ENCODE data around the gene SLC9A9. TPM values are rescaled to one million over a fixed set of nuclear protein-coding genes. Genes with fewer than 3 reads are reported as not detected.

The SLC9A9 gene
- total and polyA plus RNA-seq, 10 of the 15 experiments (the other 5 are each of a cell fraction or from before 2014, with no cell fraction given), result 3.5 to 14.2 (median 9.3) TPM

- H2AFZ ChIP-seq (ENCODE audit: control insufficient read depth, low read depth, low read length), result no peak overlapping the region
- DNase-seq (ENCODE audit: low read depth, low spot score), result no peak
- H3K4me1 ChIP-seq (ENCODE audit: control insufficient read depth, insufficient read depth, low read length), result no peaks in the 10 kb centered on the region
- no peak overlapping the region for H3K9ac ChIP-seq (ENCODE audit: control insufficient read depth, insufficient read depth, low read length)
- no TSS peak for BruUV-seq (replicated peaks)
- SMC1A ChIA-PET (ENCODE audit: uncharacterized antibody, unreplicated experiment), result no interaction called here
- TF ChIP-seq CBFB (IDR thresholded peaks at IDR 0.05; ENCODE audit: low read depth) (no peak), CHD1 (IDR thresholded peaks at IDR 0.05; ENCODE audit: low read depth, low read length) (no peak), YY1 (IDR thresholded peaks at IDR 0.05; ENCODE audit: low read depth, low read length) (peak; percentile 92)
- POLR2A ChIA-PET, result no interaction called here
- 83% methylated on average over 3 of the region's 3 CpGs for WGBS (ENCODE audit: insufficient coverage, insufficient replicate concordance, low lambda C conversion rate, missing lambda C conversion rate)
- H3K4me2 ChIP-seq (ENCODE audit: control insufficient read depth, insufficient read depth), result no peak overlapping the region
- RAD21 ChIA-PET (ENCODE audit: unreplicated experiment), result no interaction called here
- intact Hi-C loops (cut with micrococcal nuclease; ENCODE audit: unreplicated experiment) (no loop called here), in situ Hi-C loops (cut with MboI) (no loop called here)
- no peak for FAIRE-seq
- H3K9me3 ChIP-seq (replicated peaks; ENCODE audit: control insufficient read depth, insufficient read depth, low read length), result no peaks in the 10 kb centered on the region
- no peaks in the 10 kb centered on the region for H3K79me2 ChIP-seq (ENCODE audit: control insufficient read depth, insufficient read depth, low read length)
- no peak overlapping the region for H3K27ac ChIP-seq (ENCODE audit: control insufficient read depth, insufficient read depth)
- H3K27me3 ChIP-seq (replicated peaks in 1 of 2; ENCODE audit: control insufficient read depth in 2 of 2, insufficient read depth in 2 of 2, low read length in 1 of 2), result no peaks in the 10 kb centered on the region
- H4K20me1 ChIP-seq (ENCODE audit: control insufficient read depth, insufficient read depth), result no peaks in the 10 kb centered on the region
- CTCF ChIA-PET, result interaction anchor here (0.6 kb wide), 1 partner anchor 262 kb away, joined by 3 read pairs; no protein-coding TSS in a partner anchor
- no peak overlapping the region for H3K4me3 ChIP-seq
- H3K36me3 ChIP-seq (ENCODE audit: control insufficient read depth in 2 of 2, insufficient read depth in 2 of 2, low read length in 1 of 2), result no peaks in the 10 kb centered on the region
- no peak for ATAC-seq
Observed at GRCh38 chr3:143497382-143497781, 350.9 kb downstream of the SLC9A9 start.

DNA sequence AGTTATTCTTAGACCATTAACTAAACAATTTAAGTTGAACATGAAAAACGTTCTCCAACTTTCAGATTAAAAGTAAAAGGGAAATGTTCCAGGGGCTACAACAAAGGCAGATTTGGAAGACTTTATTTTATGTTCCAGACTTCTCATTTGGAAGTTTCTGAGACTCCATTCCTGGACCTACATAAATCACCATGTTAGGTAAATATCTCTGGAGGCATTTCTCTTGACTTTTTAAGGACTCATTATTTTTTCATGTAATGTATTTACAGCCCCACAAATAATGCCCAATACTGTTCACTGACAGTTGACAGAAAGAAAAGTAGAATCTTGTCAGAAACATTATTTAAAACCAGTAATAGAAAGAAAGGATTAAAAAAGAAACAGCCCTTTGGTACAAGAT lies 352.1 kb downstream of the SLC9A9 start:
- FAIRE-seq (no peak), ATAC-seq (no peak), DNase-seq (ENCODE audit: low read depth, low spot score) (no peak)
- ChIA-PET CTCF (no interaction called here), SMC1A (ENCODE audit: uncharacterized antibody, unreplicated experiment) (no interaction called here), POLR2A (no interaction called here), RAD21 (ENCODE audit: unreplicated experiment) (no interaction called here)
- Histone ChIP-seq H3K4me1 (ENCODE audit: control insufficient read depth, insufficient read depth, low read length) (no peaks in the 10 kb centered on the region), H3K36me3 (ENCODE audit: control insufficient read depth in 2 of 2, insufficient read depth in 2 of 2, low read length in 1 of 2) (no peaks in the 10 kb centered on the region), H3K27me3 (replicated peaks in 1 of 2; ENCODE audit: control insufficient read depth in 2 of 2, insufficient read depth in 2 of 2, low read length in 1 of 2) (no peaks in the 10 kb centered on the region), H3K27ac (ENCODE audit: control insufficient read depth, insufficient read depth) (no peak overlapping the region), H3K79me2 (ENCODE audit: control insufficient read depth, insufficient read depth, low read length) (no peaks in the 10 kb centered on the region), H3K4me3 (no peak overlapping the region), H2AFZ (ENCODE audit: control insufficient read depth, low read depth, low read length) (no peak overlapping the region), H3K9me3 (replicated peaks; ENCODE audit: control insufficient read depth, insufficient read depth, low read length) (no peaks in the 10 kb centered on the region), H4K20me1 (ENCODE audit: control insufficient read depth, insufficient read depth) (no peaks in the 10 kb centered on the region), H3K9ac (ENCODE audit: control insufficient read depth, insufficient read depth, low read length) (no peak overlapping the region), H3K4me2 (ENCODE audit: control insufficient read depth, insufficient read depth) (no peak overlapping the region)
- intact Hi-C loops (cut with micrococcal nuclease; ENCODE audit: unreplicated experiment) (no loop called here), in situ Hi-C loops (cut with MboI) (no loop called here)
- BruUV-seq (replicated peaks), result no TSS peak
- WGBS (ENCODE audit: insufficient coverage, insufficient replicate concordance, low lambda C conversion rate, missing lambda C conversion rate), result 83% methylated on average over 1 of the region's 1 CpG
- TF ChIP-seq ZBTB33 (IDR thresholded peaks at IDR 0.05) (no peak), NR2F1 (conservative IDR thresholded peaks at IDR 0.05) (no peak), IKZF2 (IDR thresholded peaks at IDR 0.05) (no peak), POU2F2 (IDR thresholded peaks at IDR 0.05; ENCODE audit: borderline replicate concordance, low read depth, low read length) (no peak), MEF2A (IDR thresholded peaks at IDR 0.05; ENCODE audit: insufficient read depth, low read depth, low read length) (no peak), ZNF687 (IDR thresholded peaks at IDR 0.05) (no peak), ZNF274 (IDR thresholded peaks at IDR 0.05; ENCODE audit: insufficient read depth, insufficient read length) (no peak), POLR2A (IDR thresholded peaks at IDR 0.05; ENCODE audit: low read depth, low read length) (no peak), BHLHE40 (IDR thresholded peaks at IDR 0.05; ENCODE audit: borderline replicate concordance in 1 of 2, low read depth in 2 of 2, low read length in 1 of 2) (no peak)
